HG03060 (cell line): ENCODE data around the gene CROCC2.
"Not testable (repeated sequence)": the region's sequence is repeated elsewhere in the genome, so short reads cannot be mapped to it uniquely, and the experiment has no call there.

ENCODE experiments used
- ATAC-seq: cut with Tn5 transposase; IDR thresholded peaks from one replicate; pipeline ENCODE4 v1.9.1; 2021; ENCODE audit warnings: low read depth, moderate number of reproducible peaks; ENCODE audit not compliant: unreplicated experiment

Gene CROCC2

GRCh38 chr2:240963868-240964703 is 58.0 kb downstream of the CROCC2 start:
- ATAC-seq: no peak

GRCh38 chr2:240964704-240965295 is 58.7 kb downstream of the CROCC2 start:
- ATAC-seq: no peak

- ATAC-seq: no peak
Measured at GRCh38 chr2:240965296-240965904, 59.3 kb downstream of the CROCC2 start.

GRCh38 chr2:240965905-240966456 is 59.8 kb downstream of the CROCC2 start:
- no peak for ATAC-seq

GRCh38 chr2:240966457-240966905 is 60.3 kb downstream of the CROCC2 start:
- ATAC-seq: no peak

GRCh38 chr2:240966906-240967680 is 61.0 kb downstream of the CROCC2 start:
- ATAC-seq: no peak

GRCh38 chr2:240967681-240968621 is 61.8 kb downstream of the CROCC2 start:
- ATAC-seq: no peak

GRCh38 chr2:240968731-240969624 is 62.8 kb downstream of the CROCC2 start:
- no peak for ATAC-seq

- no peak for ATAC-seq
Measured at GRCh38 chr2:240970104-240970503, 64.0 kb downstream of the CROCC2 start.

GRCh38 chr2:240970816-240971215 is 64.7 kb downstream of the CROCC2 start:
- no peak for ATAC-seq

GRCh38 chr2:240972201-240972600 is 66.1 kb downstream of the CROCC2 start:
- ATAC-seq: no peak

- ATAC-seq: no peak
Measured at GRCh38 chr2:240972636-240973521, 66.7 kb downstream of the CROCC2 start.

- ATAC-seq: no peak
Measured at GRCh38 chr2:240974771-240975572, 68.8 kb downstream of the CROCC2 start.

GRCh38 chr2:240975903-240976302 is 69.8 kb downstream of the CROCC2 start:
- not testable (repeated sequence) for ATAC-seq

- ATAC-seq: no peak
Measured at GRCh38 chr2:240981280-240981679, 75.1 kb downstream of the CROCC2 start.
